Endothelial cell of umbilical vein (primary cell): ENCODE measurements around the gene GABRA4. TPM values are rescaled to one million over a fixed set of nuclear protein-coding genes. Genes with fewer than 3 reads are reported as not detected.

Experiments
- BruUV-seq: library from RNA; stranded (reverse); fragments of 400-500 nt; replicated peaks from 2 replicates; lab custom pipeline; 2021; lab: Mats Ljungman, UMichigan
- CTCF ChIA-PET: fragments of 300-600, 350-600 bp; sonication (Branson Sonifier 250); formaldehyde crosslinking; loops from one replicate; lab custom pipeline; 2021; ENCODE audit warnings: antibody characterized with exemption, inconsistent platforms; lab: Charles Lee
- POLR2A ChIA-PET: fragments of 300-600, 350-600 bp; sonication (Branson Sonifier 250); formaldehyde crosslinking; loops from one replicate; lab custom pipeline; 2021; ENCODE audit warnings: antibody characterized with exemption, inconsistent platforms; lab: Charles Lee
- DNase-seq: peaks from one replicate; pipeline ENCODE4 v3.0.0-alpha.2; 2011; ENCODE audit warnings: low read depth, low spot score
- FAIRE-seq: peaks from 2 replicates; lab custom pipeline; 2011; peaks lifted over from hg19 to GRCh38; lab: Jason Lieb, UNC
- H2AFZ ChIP-seq: 2 replicates; pipeline ENCODE4 v1.6.0; 2012; ENCODE audit warnings: low read depth, low read length, control low read depth, inconsistent platforms
- H3K27ac ChIP-seq: 2 replicates; pipeline ENCODE4 v1.5.1; 2011; ENCODE audit warnings: low read depth, mild to moderate bottlenecking, control low read depth, low read length, moderate library complexity; ENCODE audit not compliant: insufficient read depth
- H3K27me3 ChIP-seq, 2 experiments: 2 replicates each; pipeline versions ENCODE4 v1.6.0 to v1.6.1; 2011; ENCODE audit warnings: low read length in 2 of 2, mixed read lengths in 1 of 2; ENCODE audit not compliant: control insufficient read depth in 2 of 2, insufficient read depth in 2 of 2
- H3K36me3 ChIP-seq, 2 experiments: 2 replicates in 1 of 2; 3 replicates in 1 of 2; pipeline ENCODE4 v1.5.1; 2011; ENCODE audit warnings: low read length in 2 of 2, mild to moderate bottlenecking in 1 of 2, moderate library complexity in 1 of 2; ENCODE audit not compliant: control insufficient read depth in 2 of 2, insufficient read depth in 2 of 2; ENCODE audit errors: extremely low read depth in 1 of 2
- H3K4me1 ChIP-seq: 3 replicates; pipeline ENCODE4 v1.5.1; 2011; ENCODE audit warnings: mild to moderate bottlenecking, low read length; ENCODE audit not compliant: control insufficient read depth, insufficient read depth; ENCODE audit errors: extremely low read depth
- H3K4me2 ChIP-seq: 2 replicates; pipeline ENCODE4 v1.6.1; 2011; ENCODE audit warnings: low read length, control low read depth, mixed read lengths; ENCODE audit not compliant: insufficient read depth
- H3K4me3 ChIP-seq, 3 experiments: fragments of 200-600 bp in 1 of 3; sonication (generic), shearing (Covaris generic) in 1 of 3; replicated peaks in 1 of 3; 2 replicates each; pipeline ENCODE4 v1.5.1; 2011 to 2016; ENCODE audit warnings: control low read depth in 3 of 3, low read length in 3 of 3, mild to moderate bottlenecking in 2 of 3, inconsistent platforms in 1 of 3, low read depth in 1 of 3, moderate library complexity in 1 of 3; ENCODE audit not compliant: insufficient read depth in 1 of 3
- H3K79me2 ChIP-seq: 2 replicates; pipeline ENCODE4 v1.6.0; 2012; ENCODE audit warnings: low read length, inconsistent platforms; ENCODE audit not compliant: control insufficient read depth, insufficient read depth
- H3K9ac ChIP-seq: replicated peaks from 2 replicates; pipeline ENCODE3; 2011; ENCODE audit warnings: low read length, control low read depth; ENCODE audit not compliant: insufficient read depth; ENCODE audit errors: extremely low read depth
- H3K9me1 ChIP-seq: replicated peaks from 3 replicates; pipeline ENCODE4 v1.6.0; 2011; ENCODE audit warnings: mild to moderate bottlenecking, low read length; ENCODE audit not compliant: control insufficient read depth, insufficient read depth; ENCODE audit errors: extremely low read depth
- H3K9me3 ChIP-seq: replicated peaks from 2 replicates; pipeline ENCODE4 v1.5.1; 2012; ENCODE audit warnings: low read length, inconsistent platforms; ENCODE audit not compliant: control insufficient read depth, insufficient read depth
- H4K20me1 ChIP-seq: replicated peaks from 2 replicates; pipeline ENCODE3; 2011; ENCODE audit warnings: mild to moderate bottlenecking, low read length; ENCODE audit not compliant: control insufficient read depth, insufficient read depth; ENCODE audit errors: extremely low read depth
- EZH2 ChIP-seq: IDR thresholded peaks from 2 replicates; pipeline ENCODE4 v1.6.1; 2012; ENCODE audit warnings: borderline replicate concordance, low read depth, mild to moderate bottlenecking, moderate library complexity, low read length, inconsistent platforms; ENCODE audit not compliant: severe bottlenecking
- FOS ChIP-seq: IDR thresholded peaks from 2 replicates; pipeline ENCODE4 v1.6.1; 2011; ENCODE audit warnings: mild to moderate bottlenecking, low read length, moderate library complexity, borderline replicate concordance; ENCODE audit not compliant: insufficient read depth
- GATA2 ChIP-seq: IDR thresholded peaks from 2 replicates; pipeline ENCODE4 v1.7.0; 2011; ENCODE audit warnings: low read depth, mild to moderate bottlenecking, moderate library complexity, mixed read lengths, low read length; ENCODE audit not compliant: insufficient read length, insufficient read depth
- JUN ChIP-seq: IDR thresholded peaks from 2 replicates; pipeline ENCODE4 v1.6.1; 2011; ENCODE audit warnings: borderline replicate concordance, low read depth; ENCODE audit not compliant: insufficient read length, insufficient read depth
- MYC ChIP-seq: IDR thresholded peaks from one replicate; pipeline ENCODE4 v1.6.1; 2011; ENCODE audit warnings: mild to moderate bottlenecking, low read depth, low read length
- POLR2A ChIP-seq: IDR thresholded peaks from 2 replicates; pipeline ENCODE4 v1.6.1; 2012; ENCODE audit warnings: low read depth, mild to moderate bottlenecking, control low read depth, low read length
- POLR2AphosphoS5 ChIP-seq: IDR thresholded peaks from 2 replicates; pipeline ENCODE4 v1.6.1; 2012; ENCODE audit warnings: low read depth, mild to moderate bottlenecking, control low read depth, low read length, moderate library complexity; ENCODE audit not compliant: insufficient read depth
- dilution Hi-C: fragments of 300-500 bp; cut with MboI; formaldehyde crosslinking; loops from one replicate; pipeline ENCODE4 v1.15.0; 2019; ENCODE audit warnings: low sequenced_read_pairs; ENCODE audit not compliant: extremely low pct_ligation_motif_present
- intact Hi-C: fragments of 100-400 bp; cut with micrococcal nuclease; formaldehyde crosslinking; loops from one replicate; pipeline ENCODE4 v1.10.0; 2022
- polyA plus RNA-seq, 4 experiments: library from polyadenylated mRNA; depleted of rRNA in 3 of 4; stranded (reverse) in 3 of 4; unstranded in 1 of 4; fragments of >200 nt; gene quantifications; 2 replicates each; pipeline versions ENCODE4 v1.2.1 to v1.2.3, GENCODE V29; 2011 to 2012; ENCODE audit warnings: missing spikeins in 1 of 4
- total RNA-seq: library from RNA; stranded (reverse); gene quantifications from 2 replicates; pipeline ENCODE4 v1.2.3, GENCODE V29; 2021
- TF ChIP-seq, protein P1 (sequence below): IDR thresholded peaks from 2 replicates; pipeline ENCODE4 v1.6.1; 2011; ENCODE audit not compliant: insufficient read depth, insufficient read length
- TF ChIP-seq, protein P2 (sequence below), 2 donors: IDR thresholded peaks; 1 replicate in 1 of 2; 2 replicates in 1 of 2; pipeline ENCODE4 v1.5.1; 2011; ENCODE audit warnings: low read length in 2 of 2, mild to moderate bottlenecking in 2 of 2, moderate library complexity in 2 of 2, control low read depth in 1 of 2, inconsistent platforms in 1 of 2, low read depth in 1 of 2; ENCODE audit not compliant: insufficient read depth in 1 of 2; ENCODE audit errors: extremely low read depth in 1 of 2

GABRA4 gene
- total and polyA plus RNA-seq, 2 donors (not counting 3 experiments of a cell fraction or from before 2014, with no cell fraction given) = not detected

DNA sequence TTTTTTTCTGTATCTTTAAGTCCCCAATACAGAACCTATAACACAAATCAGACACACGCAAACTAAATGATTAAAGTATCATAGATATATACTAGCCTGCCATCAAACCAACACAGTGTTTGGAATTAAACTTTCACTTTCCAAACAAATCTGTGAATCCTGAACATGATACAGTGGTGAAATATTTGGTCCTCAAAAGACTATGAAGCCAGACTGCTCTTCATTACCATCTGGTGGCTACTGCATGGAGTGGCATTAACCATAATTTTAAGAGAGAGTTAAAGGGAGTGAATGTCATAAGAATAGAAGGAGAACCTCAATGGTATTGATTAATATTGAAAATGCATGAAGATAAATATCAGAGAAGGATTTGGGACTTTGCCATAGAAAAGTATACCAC lies 9.2 kb upstream of the GABRA4 start:
- Histone ChIP-seq H3K4me3 (no peak overlapping the region), H3K9me1 (no peaks in the 10 kb centered on the region), H3K9ac (no peak overlapping the region), H3K27me3 (peaks cover 0 to 5% of the 10 kb centered on the region in 2 experiments), H3K79me2 (no peaks in the 10 kb centered on the region), H3K9me3 (no peaks in the 10 kb centered on the region), H3K4me2 (no peak overlapping the region), H3K4me1 (no peaks in the 10 kb centered on the region), H2AFZ (no peak overlapping the region), H3K36me3 (no peaks in the 10 kb centered on the region), H3K27ac (no peak overlapping the region), H4K20me1 (no peaks in the 10 kb centered on the region)
- ChIA-PET POLR2A (no interaction called here), CTCF (no interaction called here)
- BruUV-seq = no TSS peak
- no peak for DNase-seq
- FAIRE-seq = no peak
- intact Hi-C loops (no loop called here), dilution Hi-C loops (no loop called here)
- no peak for TF ChIP-seq MYC
- TF ChIP-seq POLR2AphosphoS5 = no peak
- TF ChIP-seq, protein P1, sequence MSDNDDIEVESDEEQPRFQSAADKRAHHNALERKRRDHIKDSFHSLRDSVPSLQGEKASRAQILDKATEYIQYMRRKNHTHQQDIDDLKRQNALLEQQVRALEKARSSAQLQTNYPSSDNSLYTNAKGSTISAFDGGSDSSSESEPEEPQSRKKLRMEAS = no peak
- TF ChIP-seq GATA2 = no peak
- no peak for TF ChIP-seq EZH2
- no peak for TF ChIP-seq FOS
- no peak for TF ChIP-seq POLR2A
- no peak for TF ChIP-seq JUN
- TF ChIP-seq, protein P2, sequence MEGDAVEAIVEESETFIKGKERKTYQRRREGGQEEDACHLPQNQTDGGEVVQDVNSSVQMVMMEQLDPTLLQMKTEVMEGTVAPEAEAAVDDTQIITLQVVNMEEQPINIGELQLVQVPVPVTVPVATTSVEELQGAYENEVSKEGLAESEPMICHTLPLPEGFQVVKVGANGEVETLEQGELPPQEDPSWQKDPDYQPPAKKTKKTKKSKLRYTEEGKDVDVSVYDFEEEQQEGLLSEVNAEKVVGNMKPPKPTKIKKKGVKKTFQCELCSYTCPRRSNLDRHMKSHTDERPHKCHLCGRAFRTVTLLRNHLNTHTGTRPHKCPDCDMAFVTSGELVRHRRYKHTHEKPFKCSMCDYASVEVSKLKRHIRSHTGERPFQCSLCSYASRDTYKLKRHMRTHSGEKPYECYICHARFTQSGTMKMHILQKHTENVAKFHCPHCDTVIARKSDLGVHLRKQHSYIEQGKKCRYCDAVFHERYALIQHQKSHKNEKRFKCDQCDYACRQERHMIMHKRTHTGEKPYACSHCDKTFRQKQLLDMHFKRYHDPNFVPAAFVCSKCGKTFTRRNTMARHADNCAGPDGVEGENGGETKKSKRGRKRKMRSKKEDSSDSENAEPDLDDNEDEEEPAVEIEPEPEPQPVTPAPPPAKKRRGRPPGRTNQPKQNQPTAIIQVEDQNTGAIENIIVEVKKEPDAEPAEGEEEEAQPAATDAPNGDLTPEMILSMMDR (IDR thresholded peaks at IDR 0.05; ENCODE audit: extremely low read depth in 1 of 2, insufficient read depth in 1 of 2, low read depth in 1 of 2, low read length in 2 of 2) = no peak
